GM12878 (cell line): ENCODE results near the gene GSG1L. TPM values are rescaled to one million over a fixed set of nuclear protein-coding genes. Genes with fewer than 3 reads are reported as not detected.

Experiments
- ATAC-seq: fragments of 200-7000 bp; cut with Tn5 transposase; 3 replicates; pipeline ENCODE4 v1.9.1; 2020; ENCODE audit warnings: mild to moderate bottlenecking, moderate library complexity
- BruUV-seq: library from RNA; stranded (reverse); fragments of 400-500 nt; replicated peaks from 2 replicates; lab custom pipeline; 2021; lab: Mats Ljungman, UMichigan
- CTCF ChIA-PET: fragments of 300-600 bp; sonication (Branson Sonifier 250); formaldehyde crosslinking; extraction: SDS; loops from one replicate; lab custom pipeline; 2021; ENCODE audit warnings: inconsistent platforms; lab: Yijun Ruan, JAX
- POLR2A ChIA-PET: fragments of 350-600 bp; formaldehyde crosslinking; extraction: SDS; loops from one replicate; lab custom pipeline; 2021; ENCODE audit warnings: inconsistent platforms; lab: Charles Lee
- RAD21 ChIA-PET: fragments of 300-600 bp; sonication (Branson Sonifier 250); formaldehyde crosslinking; loops from one replicate; lab custom pipeline; 2023; ENCODE audit warnings: antibody characterized with exemption; ENCODE audit not compliant: unreplicated experiment; lab: Charles Lee
- SMC1A ChIA-PET: fragments of 300-600 bp; sonication (Branson Sonifier 250); formaldehyde crosslinking; loops from one replicate; lab custom pipeline; 2023; ENCODE audit not compliant: unreplicated experiment, uncharacterized antibody; lab: Charles Lee
- DNase-seq: peaks from one replicate; pipeline ENCODE4 v3.0.0-alpha.2; 2011; ENCODE audit warnings: low read depth, low spot score
- FAIRE-seq: peaks from 3 replicates; lab custom pipeline; 2011; peaks lifted over from hg19 to GRCh38; lab: Jason Lieb, UNC
- H2AFZ ChIP-seq: 2 replicates; pipeline ENCODE4 v1.6.0; 2011; ENCODE audit warnings: low read depth, low read length, control low read depth; ENCODE audit not compliant: control insufficient read depth
- H3K27ac ChIP-seq: 2 replicates; pipeline ENCODE4 v1.5.1; 2011; ENCODE audit warnings: control low read depth; ENCODE audit not compliant: control insufficient read depth, insufficient read depth
- H3K27me3 ChIP-seq, 2 experiments: replicated peaks in 1 of 2; 2 replicates each; pipeline versions ENCODE4 v1.6.0 to v1.6.1; 2011; ENCODE audit warnings: low read length in 1 of 2; ENCODE audit not compliant: control insufficient read depth in 2 of 2, insufficient read depth in 2 of 2
- H3K36me3 ChIP-seq, 2 experiments: 2 replicates each; pipeline ENCODE4 v1.5.1; 2011; ENCODE audit warnings: low read length in 1 of 2; ENCODE audit not compliant: control insufficient read depth in 2 of 2, insufficient read depth in 2 of 2
- H3K4me1 ChIP-seq: 2 replicates; pipeline ENCODE4 v1.6.1; 2011; ENCODE audit warnings: mild to moderate bottlenecking, low read length, moderate library complexity, mixed read lengths; ENCODE audit not compliant: control insufficient read depth, insufficient read depth
- H3K4me2 ChIP-seq: 2 replicates; pipeline ENCODE4 v1.6.0; 2011; ENCODE audit warnings: control low read depth; ENCODE audit not compliant: control insufficient read depth, insufficient read depth
- H3K4me3 ChIP-seq: fragments of 200-600 bp; sonication (generic); 2 replicates; pipeline ENCODE4 v1.5.1; 2016
- H3K79me2 ChIP-seq: 2 replicates; pipeline ENCODE4 v1.6.0; 2011; ENCODE audit warnings: low read length; ENCODE audit not compliant: control insufficient read depth, insufficient read depth
- H3K9ac ChIP-seq: 2 replicates; pipeline ENCODE4 v1.8.0; 2011; ENCODE audit warnings: low read length, control low read depth, mixed read lengths; ENCODE audit not compliant: control insufficient read depth, insufficient read depth
- H3K9me3 ChIP-seq: replicated peaks from 3 replicates; pipeline ENCODE4 v1.5.1; 2011; ENCODE audit warnings: mild to moderate bottlenecking, low read length; ENCODE audit not compliant: control insufficient read depth, insufficient read depth
- H4K20me1 ChIP-seq: 2 replicates; pipeline ENCODE4 v1.6.0; 2011; ENCODE audit not compliant: control insufficient read depth, insufficient read depth
- CREM ChIP-seq: IDR thresholded peaks from 2 replicates; pipeline ENCODE4 v1.6.1; 2014; ENCODE audit warnings: antibody characterized with exemption, low read depth
- MEF2A ChIP-seq: IDR thresholded peaks from 2 replicates; pipeline ENCODE4 v1.6.1; 2011; ENCODE audit warnings: low read depth, mild to moderate bottlenecking, low read length, moderate library complexity; ENCODE audit not compliant: insufficient read depth
- NR2C1 ChIP-seq: fragments of 450-650 bp; IDR thresholded peaks from 2 replicates; pipeline ENCODE4 v1.6.1; 2017; ENCODE audit warnings: antibody characterized with exemption, mild to moderate bottlenecking, moderate library complexity
- POLR2AphosphoS2 ChIP-seq: IDR thresholded peaks from 2 replicates; pipeline ENCODE4 v1.6.1; 2011; ENCODE audit warnings: low read depth, mild to moderate bottlenecking, low read length, improper control_type of control experiment, moderate library complexity
- RB1 ChIP-seq: fragments of 450-650 bp; formaldehyde crosslinking; IDR thresholded peaks from 2 replicates; pipeline ENCODE4 v1.6.1; 2017; ENCODE audit warnings: mild to moderate bottlenecking, borderline replicate concordance
- REST ChIP-seq: IDR thresholded peaks from 2 replicates; pipeline ENCODE4 v1.6.1; 2012; ENCODE audit warnings: mild to moderate bottlenecking, low read depth, low read length
- SREBF1 ChIP-seq: IDR thresholded peaks from 2 replicates; pipeline ENCODE4 v1.6.1; 2012; ENCODE audit warnings: mild to moderate bottlenecking, low read length
- WGBS: methylation state at CpG from one replicate; pipeline ENCODE4 v1.1.6; 2016; ENCODE audit warnings: low lambda C conversion rate; ENCODE audit not compliant: insufficient replicate concordance, insufficient coverage; ENCODE audit errors: missing lambda C conversion rate; 5-methylcytosine and 5-hydroxymethylcytosine counted together
- in situ Hi-C: fragments of 300-500 bp; cut with MboI; formaldehyde crosslinking; loops from 9 replicates; pipeline ENCODE4 v1.14.3; 2018; ENCODE audit warnings: mixed read lengths
- intact Hi-C: fragments of 100-400 bp; cut with micrococcal nuclease; formaldehyde crosslinking; loops from one replicate; pipeline ENCODE4 v1.14.2; 2022; ENCODE audit not compliant: unreplicated experiment
- polyA plus RNA-seq, 11 experiments: library from polyadenylated mRNA; depleted of rRNA in 4 of 11; unstranded in 6 of 11; stranded (reverse) in 5 of 11; fragments of >200 nt; fragmentation: Nextera tagmentation in 4 of 11; fragmentation: Illumina TruSeq in 1 of 11; extraction: Ambion mirVana in 4 of 11; extraction: Trizol in 1 of 11; gene quantifications; 1 replicate in 1 of 11; 2 replicates in 10 of 11; pipeline versions ENCODE4 v1.2.1 to v1.2.3, GENCODE V29; 2011 to 2016; ENCODE audit warnings: inconsistent platforms in 2 of 11, missing spikeins in 2 of 11, low read depth in 1 of 11
- total RNA-seq, 4 experiments: library from RNA; depleted of rRNA in 3 of 4; stranded (reverse); fragments of >200 nt in 3 of 4; fragmentation: Illumina TruSeq in 1 of 4; extraction: Trizol in 1 of 4; gene quantifications; 2 replicates each; pipeline versions ENCODE4 v1.2.1 to v1.2.3, GENCODE V29; 2013 to 2021
- TF ChIP-seq, protein P1 (sequence below), 3 experiments: IDR thresholded peaks in 2 of 3; conservative IDR thresholded peaks in 1 of 3; 2 replicates each; pipeline ENCODE4 v1.5.1; 2011; ENCODE audit warnings: low read depth in 3 of 3, low read length in 3 of 3, mild to moderate bottlenecking in 3 of 3, control low read depth in 2 of 3, moderate library complexity in 2 of 3, inconsistent platforms in 1 of 3, mixed read lengths in 1 of 3; ENCODE audit not compliant: control insufficient read depth in 2 of 3, insufficient read depth in 1 of 3; ENCODE audit errors: extremely low read depth in 1 of 3

Gene GSG1L
- total and polyA plus RNA-seq, 10 of the 15 experiments (the other 5 are each of a cell fraction or from before 2014, with no cell fraction given), result not detected

DNA sequence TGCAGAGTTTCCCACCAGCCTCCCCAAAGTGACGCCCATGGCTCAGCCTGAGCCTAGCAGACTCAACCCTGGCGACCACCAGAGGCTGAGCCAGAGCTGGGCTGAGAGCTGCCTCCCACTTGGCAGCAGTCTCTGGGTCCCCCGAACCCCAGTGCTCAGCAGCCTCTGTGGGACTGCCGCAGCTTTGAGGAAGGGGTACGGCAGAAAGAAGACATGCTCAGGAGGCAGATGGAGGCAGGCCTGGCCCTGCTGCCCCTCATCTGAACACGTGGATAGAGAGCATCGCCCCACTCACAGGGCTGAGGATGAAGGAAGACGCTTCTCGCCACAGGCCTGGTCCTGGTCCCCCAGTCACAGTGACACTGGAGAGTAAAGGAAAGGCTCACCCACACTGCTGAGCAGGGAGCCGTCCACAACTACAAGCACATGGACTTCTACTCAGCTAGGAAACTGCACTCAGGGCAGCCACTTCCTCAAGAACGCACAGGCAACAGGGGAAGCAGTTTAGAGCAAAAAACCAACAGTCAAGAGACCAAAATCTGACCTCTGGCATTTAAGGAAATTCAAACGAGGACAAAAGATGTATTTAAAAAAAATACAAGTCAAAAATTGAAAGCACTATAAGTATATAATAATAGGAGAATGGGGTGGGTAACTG lies 45.2 kb upstream of the GSG1L start:
- H3K4me3 ChIP-seq, result no peak overlapping the region
- no peak overlapping the region for H3K9ac ChIP-seq
- H2AFZ ChIP-seq, result no peak overlapping the region
- no peak for TF ChIP-seq RB1
- no peak for TF ChIP-seq CREM
- ChIA-PET SMC1A (no interaction called here), CTCF (interaction anchor here (0.6 kb wide), 1 partner anchor 1634 kb away, joined by 3 read pairs; no protein-coding TSS in a partner anchor), POLR2A (no interaction called here), RAD21 (no interaction called here)
- ATAC-seq (no peak), DNase-seq (no peak), FAIRE-seq (no peak)
- H3K4me2 ChIP-seq, result no peak overlapping the region
- H3K36me3 ChIP-seq, result peaks cover 46 to 60% of the 10 kb centered on the region in 2 experiments
- intact Hi-C loops, result no loop called here
- H4K20me1 ChIP-seq, result no peaks in the 10 kb centered on the region
- in situ Hi-C loops, result no loop called here
- H3K4me1 ChIP-seq, result no peaks in the 10 kb centered on the region
- no peaks in the 10 kb centered on the region for H3K9me3 ChIP-seq
- H3K79me2 ChIP-seq, result no peaks in the 10 kb centered on the region
- H3K27me3 ChIP-seq, result no peaks in the 10 kb centered on the region
- no TSS peak for BruUV-seq
- WGBS, result 78% methylated on average over 12 of the region's 12 CpGs
- no peak overlapping the region for H3K27ac ChIP-seq

DNA sequence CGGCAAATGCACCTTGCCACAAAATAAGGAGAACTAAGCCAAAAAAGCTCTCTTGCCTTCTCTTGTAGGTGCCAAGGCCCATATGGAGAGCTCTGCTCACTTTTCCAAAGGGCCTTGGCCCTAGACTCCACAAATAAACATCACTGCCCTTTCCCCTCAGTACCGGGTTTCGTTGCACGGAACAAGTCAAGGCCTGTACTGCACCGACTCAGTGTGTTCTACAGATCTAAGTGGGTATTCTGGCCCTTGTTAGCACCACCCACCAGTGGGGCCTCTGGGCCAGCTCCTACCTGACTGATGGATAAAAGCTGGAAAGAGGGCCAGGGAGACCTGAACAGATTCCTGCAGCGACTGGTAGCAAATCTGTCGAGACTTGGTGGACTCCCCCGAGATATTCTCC lies 43.7 kb upstream of the GSG1L start:
- no peak for FAIRE-seq
- CTCF ChIA-PET, result no interaction called here

More for the DNA sequence above, 43.7 kb upstream of the GSG1L start:
- ATAC-seq (no peak), DNase-seq (no peak)
- in situ Hi-C loops (no loop called here), intact Hi-C loops (no loop called here)
- no peaks in the 10 kb centered on the region for H3K79me2 ChIP-seq
- POLR2A ChIA-PET, result no interaction called here
- RAD21 ChIA-PET, result no interaction called here
- TF ChIP-seq POLR2AphosphoS2 (no peak), MEF2A (no peak), SREBF1 (no peak), NR2C1 (no peak), REST (no peak)
- TF ChIP-seq, protein P1, sequence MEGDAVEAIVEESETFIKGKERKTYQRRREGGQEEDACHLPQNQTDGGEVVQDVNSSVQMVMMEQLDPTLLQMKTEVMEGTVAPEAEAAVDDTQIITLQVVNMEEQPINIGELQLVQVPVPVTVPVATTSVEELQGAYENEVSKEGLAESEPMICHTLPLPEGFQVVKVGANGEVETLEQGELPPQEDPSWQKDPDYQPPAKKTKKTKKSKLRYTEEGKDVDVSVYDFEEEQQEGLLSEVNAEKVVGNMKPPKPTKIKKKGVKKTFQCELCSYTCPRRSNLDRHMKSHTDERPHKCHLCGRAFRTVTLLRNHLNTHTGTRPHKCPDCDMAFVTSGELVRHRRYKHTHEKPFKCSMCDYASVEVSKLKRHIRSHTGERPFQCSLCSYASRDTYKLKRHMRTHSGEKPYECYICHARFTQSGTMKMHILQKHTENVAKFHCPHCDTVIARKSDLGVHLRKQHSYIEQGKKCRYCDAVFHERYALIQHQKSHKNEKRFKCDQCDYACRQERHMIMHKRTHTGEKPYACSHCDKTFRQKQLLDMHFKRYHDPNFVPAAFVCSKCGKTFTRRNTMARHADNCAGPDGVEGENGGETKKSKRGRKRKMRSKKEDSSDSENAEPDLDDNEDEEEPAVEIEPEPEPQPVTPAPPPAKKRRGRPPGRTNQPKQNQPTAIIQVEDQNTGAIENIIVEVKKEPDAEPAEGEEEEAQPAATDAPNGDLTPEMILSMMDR (IDR thresholded peaks at IDR 0.05 in 2 of 3, conservative IDR thresholded peaks at IDR 0.05 in 1 of 3; ENCODE audit: control insufficient read depth in 2 of 3, extremely low read depth in 1 of 3, insufficient read depth in 1 of 3, low read depth in 3 of 3, low read length in 3 of 3), result no peak
- no TSS peak for BruUV-seq
- no peaks in the 10 kb centered on the region for H4K20me1 ChIP-seq
- H3K9me3 ChIP-seq, result no peaks in the 10 kb centered on the region
- no peak overlapping the region for H3K27ac ChIP-seq
- H2AFZ ChIP-seq, result no peak overlapping the region
- H3K27me3 ChIP-seq, result no peaks in the 10 kb centered on the region
- H3K4me3 ChIP-seq, result no peak overlapping the region
- SMC1A ChIA-PET, result interaction anchor here (1.1 kb wide), 1 partner anchor 72 kb away, joined by 3 read pairs; no protein-coding TSS in a partner anchor
- H3K4me1 ChIP-seq, result no peaks in the 10 kb centered on the region
- 97% methylated on average over 8 of the region's 8 CpGs for WGBS
- H3K4me2 ChIP-seq, result no peak overlapping the region
- H3K36me3 ChIP-seq, result peaks cover 46 to 53% of the 10 kb centered on the region in 2 experiments
- H3K9ac ChIP-seq, result no peak overlapping the region
